HG02943 (cell line): ENCODE data around the gene EMILIN3.

Experiments used
- ATAC-seq: cut with Tn5 transposase; IDR thresholded peaks from one replicate; pipeline ENCODE4 v1.9.1; 2021; ENCODE audit warnings: mild to moderate bottlenecking, low read depth, moderate library complexity; ENCODE audit not compliant: unreplicated experiment

EMILIN3 gene

GRCh38 chr20:41392871-41393704 is 26.5 kb upstream of the EMILIN3 start:
- ATAC-seq = no peak

DNA sequence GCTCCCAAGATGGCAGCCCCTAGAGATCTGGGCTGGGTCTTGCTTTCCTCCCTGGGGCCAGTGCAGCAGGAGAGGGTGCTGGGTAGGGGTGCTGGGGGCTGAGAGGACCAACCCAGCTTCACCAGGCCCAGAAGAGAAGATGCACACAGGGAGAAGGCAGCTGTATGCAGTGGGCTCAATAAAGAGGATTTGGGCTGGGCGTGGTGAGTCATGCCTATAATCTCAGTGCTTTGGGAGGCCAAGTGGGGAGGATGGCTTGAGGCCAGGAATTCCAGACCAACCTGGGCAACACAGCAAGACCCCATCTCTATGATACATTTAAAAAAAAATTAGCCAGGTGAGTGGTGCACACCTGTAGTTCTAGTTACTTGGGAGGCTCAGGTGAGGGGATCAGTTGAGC is 25.7 kb upstream of the EMILIN3 start:
- ATAC-seq = no peak

- ATAC-seq = no peak
These were observed 25.0 kb upstream of the EMILIN3 start for GRCh38 chr20:41391587-41392001.

- ATAC-seq = no peak
These were observed 24.3 kb upstream of the EMILIN3 start for GRCh38 chr20:41390889-41391288.

DNA sequence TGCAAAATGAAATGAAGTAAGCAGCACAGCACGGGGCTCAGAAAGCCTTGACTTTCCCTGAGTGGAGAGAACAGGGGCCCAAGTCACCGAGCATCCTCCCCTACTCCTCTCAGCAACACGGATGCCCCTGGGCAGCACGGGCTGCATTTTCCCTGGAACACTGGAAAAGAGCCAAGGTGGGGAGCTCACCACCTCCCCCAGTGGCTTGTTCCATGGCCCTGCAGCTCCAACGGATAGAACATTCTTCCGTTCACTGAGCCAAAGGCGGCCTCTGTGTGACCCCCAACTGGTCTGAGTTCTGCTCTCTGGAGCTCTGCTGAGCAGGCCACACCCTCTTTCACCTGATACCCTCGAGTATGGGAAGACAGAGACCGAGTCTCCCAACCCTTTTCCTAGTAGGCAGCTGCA is 20.8 kb upstream of the EMILIN3 start:
- no peak for ATAC-seq

DNA sequence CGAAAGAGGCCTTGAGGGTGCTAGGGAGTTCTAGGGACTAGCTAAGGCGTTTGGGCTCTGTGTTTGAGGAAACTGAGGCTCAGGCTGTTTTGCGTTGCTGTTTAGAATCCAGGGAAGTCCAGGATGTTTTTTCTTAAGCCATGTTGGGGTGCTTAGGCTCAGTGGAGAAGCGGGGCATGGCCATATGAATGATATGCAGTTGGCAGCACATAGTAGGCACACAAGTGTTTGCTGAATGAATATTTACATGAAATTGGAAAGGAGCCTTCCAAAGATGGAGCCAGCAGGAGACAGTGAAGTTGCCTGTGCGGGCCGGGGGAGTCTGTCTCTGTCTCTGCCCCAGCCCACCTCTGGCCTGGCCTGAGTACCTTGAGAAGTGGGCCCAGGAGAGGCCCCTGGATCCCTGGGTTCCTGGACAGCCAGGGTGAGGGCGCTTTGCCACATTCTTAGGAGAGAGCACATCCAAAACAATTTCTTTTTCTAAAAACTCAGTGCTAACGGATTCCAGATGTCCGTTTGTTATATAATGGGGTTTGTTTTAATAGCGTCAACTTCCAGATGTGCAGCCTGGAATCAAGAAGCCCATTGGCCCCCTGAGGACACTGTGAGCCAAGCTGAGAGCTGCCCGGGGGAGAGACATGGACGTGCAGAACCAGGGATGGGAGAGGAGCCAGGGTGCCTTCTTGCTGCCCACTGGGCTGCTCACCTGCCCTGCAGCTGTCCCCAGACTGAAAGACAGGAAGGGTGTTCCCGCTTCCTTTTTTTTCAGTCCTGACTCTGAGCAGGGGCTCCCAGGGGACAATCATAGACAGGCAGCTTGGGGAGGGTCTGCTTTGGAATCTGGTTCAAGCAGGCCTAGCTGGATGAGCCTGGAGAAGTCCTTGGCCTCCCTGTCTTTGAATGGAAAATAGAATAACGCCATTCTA is 20.1 kb upstream of the EMILIN3 start:
- no peak for ATAC-seq

DNA sequence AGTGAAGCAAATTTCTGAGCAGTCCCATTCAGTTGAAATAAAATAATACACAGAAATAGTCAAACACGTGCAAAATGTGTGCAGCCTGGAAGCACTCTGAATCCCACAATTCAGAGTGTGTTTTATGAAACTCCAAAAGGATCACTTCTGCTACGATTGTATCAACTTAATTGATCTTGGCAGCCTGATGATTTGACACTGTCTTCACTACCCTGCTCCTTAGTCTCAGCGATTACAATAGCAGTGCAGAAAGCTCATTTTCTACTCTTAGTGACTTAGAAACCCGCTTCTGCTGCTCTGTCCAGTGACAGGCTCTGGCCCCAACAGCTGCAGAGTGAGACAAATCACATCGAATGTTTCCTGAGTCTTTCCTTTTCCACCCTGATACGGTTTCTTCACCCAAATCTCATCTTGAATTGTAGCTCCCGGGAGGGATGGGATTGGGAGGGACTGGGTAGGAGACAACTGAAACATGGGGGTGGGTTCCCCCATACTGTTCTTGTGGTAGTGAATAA is 16.2 kb upstream of the EMILIN3 start:
- ATAC-seq = no peak

- ATAC-seq = no peak
These were observed 14.1 kb upstream of the EMILIN3 start for GRCh38 chr20:41380551-41381193.

DNA sequence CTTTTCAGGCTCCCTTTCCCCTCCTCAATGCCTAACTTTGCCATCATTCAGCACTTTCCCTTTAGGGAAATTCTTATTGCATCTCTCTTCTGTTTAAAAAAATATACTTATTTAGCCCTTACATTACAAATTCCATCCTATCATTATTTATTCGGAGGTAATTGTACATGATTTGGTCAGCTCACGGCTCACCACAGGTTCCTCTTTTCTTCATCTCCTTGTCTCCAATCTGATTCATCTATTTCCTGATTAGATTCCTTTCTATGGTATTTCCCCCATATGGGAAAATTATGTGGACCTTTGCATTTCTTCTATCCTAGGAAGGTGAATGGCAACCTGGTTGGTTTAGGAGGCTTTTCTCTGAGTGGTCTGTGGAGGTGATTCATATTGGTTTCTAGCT is 12.9 kb upstream of the EMILIN3 start:
- no peak for ATAC-seq

DNA sequence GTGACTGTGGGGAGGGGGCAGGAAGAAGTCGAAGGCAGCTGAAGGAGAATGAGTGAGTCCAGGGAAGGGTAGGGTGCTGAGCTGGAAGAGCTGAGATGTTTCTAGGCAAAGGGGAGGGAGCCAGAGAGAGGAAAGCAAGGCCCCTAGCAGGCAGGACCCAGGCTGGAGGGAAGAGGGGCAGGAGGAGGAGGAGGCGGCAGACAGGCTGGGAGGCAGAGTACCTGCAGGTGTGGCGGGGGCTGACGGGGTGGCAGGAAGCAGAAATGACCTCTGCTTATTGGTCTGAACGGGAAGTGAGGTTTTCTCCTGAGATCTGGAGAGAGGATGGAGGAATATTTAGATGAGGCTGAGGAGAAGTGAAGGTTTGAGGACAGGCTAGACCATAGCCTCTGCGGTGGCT is 10.7 kb upstream of the EMILIN3 start:
- ATAC-seq = no peak

GRCh38 chr20:41376349-41376748 is 9.7 kb upstream of the EMILIN3 start:
- ATAC-seq = no peak

- no peak for ATAC-seq
These were observed 9.2 kb upstream of the EMILIN3 start for GRCh38 chr20:41375846-41376245.

GRCh38 chr20:41373931-41374920 is 7.6 kb upstream of the EMILIN3 start:
- no peak for ATAC-seq

DNA sequence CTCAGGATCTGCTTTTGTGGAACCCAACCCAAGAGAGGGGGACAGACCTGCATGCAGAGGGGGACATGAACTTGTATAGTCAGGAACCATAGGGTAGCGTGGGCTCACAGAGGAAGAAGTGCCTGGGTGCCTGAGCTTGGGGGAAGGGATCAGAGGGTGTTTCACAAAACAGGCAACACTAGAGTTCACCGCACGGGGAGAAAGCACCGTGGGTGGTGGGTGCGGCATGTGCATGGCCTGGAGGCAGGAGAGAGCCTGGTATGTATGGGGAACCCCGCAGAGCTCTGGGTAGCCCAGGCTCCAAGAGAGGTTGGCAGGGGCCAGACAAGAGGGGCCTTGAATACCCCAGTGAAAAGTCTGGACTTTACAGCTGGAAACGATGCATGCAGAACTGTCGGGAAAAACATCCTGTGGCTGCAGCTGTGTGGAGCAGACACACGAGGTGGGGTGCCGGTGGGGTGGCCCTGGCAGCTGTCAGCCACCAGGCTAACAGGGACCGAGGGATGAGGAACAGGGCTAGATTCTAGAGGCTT is 6.7 kb upstream of the EMILIN3 start:
- no peak for ATAC-seq

GRCh38 chr20:41371371-41371770 is 4.8 kb upstream of the EMILIN3 start:
- ATAC-seq = no peak

GRCh38 chr20:41370176-41370575 is 3.6 kb upstream of the EMILIN3 start:
- ATAC-seq = no peak

- no peak for ATAC-seq
These were observed 3.1 kb upstream of the EMILIN3 start for GRCh38 chr20:41369673-41370072.

DNA sequence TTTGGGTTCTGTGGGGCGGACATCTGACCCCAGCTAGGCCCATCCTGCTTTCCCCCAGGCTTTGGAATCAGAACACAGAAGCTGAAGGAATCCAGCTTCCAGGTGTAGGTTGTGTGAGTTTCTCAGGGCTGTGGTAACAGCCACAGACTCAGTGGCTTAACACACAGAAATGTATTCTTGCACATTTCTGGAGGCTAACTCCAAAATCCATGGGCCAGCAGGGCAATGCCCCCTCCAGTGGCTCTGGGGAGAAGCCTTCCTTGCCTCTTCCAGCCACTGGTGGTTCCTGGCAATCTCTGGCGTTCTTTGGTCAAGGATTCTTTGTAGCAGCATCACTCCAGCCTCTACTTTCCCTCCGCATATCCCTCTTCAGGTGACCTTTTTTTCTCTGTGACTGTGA is 1.3 kb upstream of the EMILIN3 start:
- ATAC-seq = no peak

- ATAC-seq = no peak
These were observed 726 bp upstream of the EMILIN3 start for GRCh38 chr20:41367393-41367695.
